ENCODE measurements around the gene CTIF. TPM values are rescaled to one million over a fixed set of nuclear protein-coding genes. Genes with fewer than 3 reads are reported as not detected.
"Not testable (repeated sequence)": the region's sequence is repeated elsewhere in the genome, so short reads cannot be mapped to it uniquely, and the experiment has no call there.

Gene CTIF
- total RNA-seq, 1 experiment from 2014 or later, result 13.6 TPM

DNA sequence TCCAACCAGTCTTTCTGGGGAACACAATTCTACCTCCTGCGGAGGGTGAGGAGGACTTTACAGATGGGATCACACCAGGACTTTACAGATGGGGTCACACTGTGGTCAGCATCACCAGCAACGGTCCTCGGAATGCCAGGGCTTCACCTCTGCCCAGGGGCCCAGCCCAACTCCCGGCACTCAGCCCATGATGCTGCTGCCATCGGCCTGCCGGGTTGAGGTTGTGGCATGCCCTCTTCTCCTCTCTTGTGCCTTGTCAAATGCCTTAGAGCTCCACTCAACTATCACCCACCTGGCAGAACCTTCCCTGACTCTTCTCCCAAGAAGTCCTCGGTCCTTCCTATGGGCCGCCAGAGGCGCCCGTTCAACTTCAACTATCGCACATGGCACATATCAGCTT, 166.7 kb downstream of the CTIF start:
- no peaks in the 10 kb centered on the region for H3K36me3 ChIP-seq
- H3K4me3 ChIP-seq, result no peak overlapping the region
- DNase-seq, result no peak

DNA sequence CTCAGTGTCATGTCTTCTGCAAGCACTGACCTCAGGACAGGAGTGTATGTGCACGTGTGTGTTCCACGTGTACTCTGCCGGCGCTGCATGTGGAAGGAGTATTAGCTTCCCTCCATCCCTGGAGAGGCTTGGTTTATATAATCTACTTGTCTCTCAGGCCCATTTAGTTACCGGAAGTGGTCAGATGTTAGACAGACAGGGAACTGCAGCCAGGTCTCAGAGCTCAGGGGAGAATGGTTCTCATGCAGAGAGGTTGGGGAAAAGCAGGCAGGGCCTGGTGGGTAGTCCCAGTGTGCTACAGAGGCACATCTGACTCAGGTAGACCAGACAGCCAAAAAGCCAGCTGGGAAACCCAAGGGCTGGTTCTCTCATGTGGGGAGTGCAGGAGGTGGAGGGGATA, 167.9 kb downstream of the CTIF start:
- H3K36me3 ChIP-seq, result no peaks in the 10 kb centered on the region
- no peak overlapping the region for H3K4me3 ChIP-seq

More for the DNA sequence above, 166.7 kb downstream of the CTIF start:
- no peaks in the 10 kb centered on the region for H3K27me3 ChIP-seq
- H3K4me1 ChIP-seq, result no peaks in the 10 kb centered on the region
- H3K9me3 ChIP-seq (replicated peaks), result no peaks in the 10 kb centered on the region
- H3K27ac ChIP-seq, result no peak overlapping the region

GRCh38 chr18:48707636-48708296, 168.9 kb downstream of the CTIF start:
- Histone ChIP-seq H3K9me3 (replicated peaks) (no peaks in the 10 kb centered on the region), H3K27me3 (no peaks in the 10 kb centered on the region), H3K4me3 (no peak overlapping the region), H3K4me1 (no peaks in the 10 kb centered on the region), H3K36me3 (no peaks in the 10 kb centered on the region), H3K27ac (no peak overlapping the region)
- no peak for DNase-seq

More for the DNA sequence above, 167.9 kb downstream of the CTIF start:
- Histone ChIP-seq H3K4me1 (no peaks in the 10 kb centered on the region), H3K9me3 (replicated peaks) (no peaks in the 10 kb centered on the region), H3K27ac (no peak overlapping the region), H3K27me3 (no peaks in the 10 kb centered on the region)
- DNase-seq, result no peak

DNA sequence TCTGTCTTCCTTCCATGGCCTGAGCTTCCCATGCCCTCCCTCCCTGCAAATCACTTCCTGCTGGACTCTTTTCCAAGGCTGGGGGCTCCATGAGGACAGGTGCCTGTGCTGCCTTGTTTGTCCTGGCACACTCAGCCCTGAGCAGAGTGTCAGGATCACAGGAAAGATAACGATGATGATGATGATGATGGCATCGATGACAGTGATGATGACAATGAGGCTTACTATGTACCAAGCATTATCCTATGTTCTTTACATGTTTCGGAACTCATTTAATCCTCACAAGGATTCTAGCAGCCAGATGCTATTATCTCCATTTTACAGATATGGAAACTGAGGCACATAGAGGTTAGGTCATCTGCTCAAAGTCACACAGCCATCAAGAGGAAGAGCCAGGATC, 170.0 kb downstream of the CTIF start:
- no peak for DNase-seq
- Histone ChIP-seq H3K4me3 (no peak overlapping the region), H3K9me3 (replicated peaks) (no peaks in the 10 kb centered on the region), H3K27me3 (no peaks in the 10 kb centered on the region), H3K36me3 (no peaks in the 10 kb centered on the region), H3K4me1 (no peaks in the 10 kb centered on the region), H3K27ac (no peak overlapping the region)

GRCh38 chr18:48709371-48710062, 170.7 kb downstream of the CTIF start:
- Histone ChIP-seq H3K27me3 (no peaks in the 10 kb centered on the region), H3K36me3 (no peaks in the 10 kb centered on the region), H3K9me3 (replicated peaks) (no peaks in the 10 kb centered on the region), H3K27ac (no peak overlapping the region), H3K4me3 (no peak overlapping the region), H3K4me1 (no peaks in the 10 kb centered on the region)
- no peak for DNase-seq

DNA sequence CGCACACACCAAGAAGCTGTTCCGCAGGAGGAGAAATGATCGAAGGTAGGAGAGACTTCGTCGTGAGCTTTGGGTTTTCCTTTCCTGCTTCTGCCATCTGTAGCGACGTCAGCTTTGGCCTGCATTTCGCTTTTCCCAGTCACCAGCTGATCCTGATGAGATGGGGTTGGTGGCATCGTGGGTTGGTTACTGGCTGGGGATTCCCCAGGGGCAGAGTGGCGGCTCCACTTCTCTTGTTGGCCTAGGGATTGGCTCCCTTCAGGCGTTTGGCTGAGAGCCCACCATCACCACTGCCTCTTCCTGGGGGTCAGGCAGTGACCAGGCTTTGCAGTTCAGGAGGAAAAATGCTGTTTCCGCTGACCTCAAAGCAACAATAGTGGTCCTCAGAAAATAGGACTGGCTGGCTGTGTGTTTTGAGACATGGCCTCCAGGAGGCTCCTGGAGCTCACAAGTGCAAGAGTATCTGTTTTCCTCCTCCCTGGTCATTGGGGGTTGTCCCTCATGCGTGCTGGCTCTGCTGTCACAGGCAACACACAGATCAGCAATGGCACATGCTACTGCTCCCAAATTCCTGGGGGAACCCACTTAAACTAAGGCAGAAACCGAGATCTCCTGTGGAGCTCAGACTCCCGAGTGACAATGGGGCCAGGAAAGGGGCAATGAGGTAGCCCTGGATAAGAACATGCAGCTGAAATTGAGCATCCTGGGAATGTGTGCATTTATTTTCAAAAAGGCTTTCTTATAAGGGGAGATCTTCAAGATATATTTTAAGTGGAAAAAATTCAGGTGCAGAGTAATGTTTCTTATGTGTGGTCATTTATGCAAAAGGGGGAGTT, 173.0 kb downstream of the CTIF start:
- no peak overlapping the region for H3K27ac ChIP-seq
- no peaks in the 10 kb centered on the region for H3K4me1 ChIP-seq
- H3K27me3 ChIP-seq, result no peaks in the 10 kb centered on the region
- DNase-seq, result peak; percentile 18 to 37
- no peaks in the 10 kb centered on the region for H3K9me3 ChIP-seq (replicated peaks)
- no peaks in the 10 kb centered on the region; the same call in 1 of the 2 replicates for H3K36me3 ChIP-seq
- no peak overlapping the region for H3K4me3 ChIP-seq

DNA sequence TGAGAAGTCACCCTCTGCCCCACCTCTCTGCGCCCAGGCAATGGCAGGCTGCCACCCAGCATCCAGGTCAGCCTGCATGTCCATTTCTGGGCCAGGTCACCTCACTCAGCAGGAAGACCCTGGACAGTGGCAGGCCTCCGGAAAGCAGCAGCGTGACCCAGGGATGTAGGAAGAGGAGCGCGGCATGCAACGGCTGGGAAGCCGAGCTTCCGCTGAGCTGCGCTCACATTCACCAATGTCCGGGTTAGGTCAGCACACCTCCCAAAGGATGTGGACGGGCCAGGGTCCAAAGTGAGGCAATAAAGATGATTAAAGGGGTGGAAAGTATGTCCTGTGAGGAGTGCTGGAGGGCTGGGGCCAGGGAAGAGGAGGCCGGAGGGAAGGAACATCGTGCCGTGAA, 174.5 kb downstream of the CTIF start:
- Histone ChIP-seq H3K36me3 (no peaks in the 10 kb centered on the region; the same call in 1 of the 2 replicates), H3K4me3 (no peak overlapping the region), H3K4me1 (no peaks in the 10 kb centered on the region), H3K27ac (no peak overlapping the region), H3K27me3 (no peaks in the 10 kb centered on the region), H3K9me3 (replicated peaks) (no peaks in the 10 kb centered on the region)
- DNase-seq, result no peak

DNA sequence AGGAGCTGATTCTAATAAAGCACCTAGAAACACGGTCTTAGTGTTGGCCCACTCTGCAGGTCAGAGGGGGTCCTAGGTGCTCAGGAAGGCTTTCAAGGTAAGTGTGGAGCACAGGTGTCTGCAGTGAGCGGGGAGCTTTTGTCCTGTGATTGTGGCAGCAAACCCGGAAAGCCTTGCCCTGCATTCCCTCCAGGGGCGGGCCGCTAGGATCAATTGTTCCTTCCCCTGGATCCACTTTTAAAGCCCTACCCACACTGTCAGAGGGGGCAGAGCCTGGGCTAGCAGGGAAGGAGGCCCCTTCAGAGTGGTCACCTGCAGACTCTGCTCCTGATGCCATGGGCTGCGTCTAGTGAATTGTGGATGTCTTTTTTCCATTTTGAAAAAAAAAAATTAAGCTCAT, 176.0 kb downstream of the CTIF start:
- DNase-seq, result no peak
- Histone ChIP-seq H3K27me3 (no peaks in the 10 kb centered on the region), H3K4me3 (no peak overlapping the region), H3K36me3 (no peaks in the 10 kb centered on the region; the same call in 1 of the 2 replicates), H3K27ac (no peak overlapping the region), H3K9me3 (replicated peaks) (no peaks in the 10 kb centered on the region), H3K4me1 (no peaks in the 10 kb centered on the region)

DNA sequence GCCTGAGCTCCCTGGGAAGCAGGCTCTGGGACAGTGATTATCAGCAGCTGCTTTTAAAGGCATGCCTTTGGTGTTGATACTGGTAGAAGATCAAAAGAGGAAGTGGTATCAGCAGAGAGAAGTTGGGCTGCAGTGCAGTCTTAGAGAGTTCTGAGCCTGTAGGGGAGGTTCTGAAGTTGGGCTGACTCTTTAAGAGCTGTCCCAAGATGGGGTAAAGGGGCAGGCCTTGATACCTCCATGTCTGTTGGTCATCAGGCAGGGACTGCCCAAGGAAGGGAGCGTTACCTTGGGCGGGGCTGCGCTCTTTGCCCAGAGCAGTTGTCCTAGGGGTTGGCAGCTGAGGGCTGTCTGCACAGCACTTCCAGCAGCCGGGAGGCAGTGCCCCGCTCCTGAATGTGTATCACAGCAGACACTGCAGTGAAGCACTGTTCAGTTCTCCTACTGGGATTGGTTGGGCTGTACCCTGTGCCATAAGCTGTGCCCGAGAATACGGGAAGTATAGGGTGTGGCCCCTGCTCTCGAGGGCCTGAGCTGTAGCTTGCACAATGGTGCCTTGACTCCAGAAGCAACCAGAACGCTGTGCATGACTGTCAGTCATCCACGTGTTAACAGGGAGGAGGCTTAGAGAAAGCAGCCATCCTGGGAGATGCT, 177.0 kb downstream of the CTIF start:
- Histone ChIP-seq H3K4me3 (no peak overlapping the region), H3K36me3 (no peaks in the 10 kb centered on the region; the same call in 1 of the 2 replicates), H3K9me3 (replicated peaks) (no peaks in the 10 kb centered on the region), H3K27ac (no peak overlapping the region), H3K27me3 (no peaks in the 10 kb centered on the region), H3K4me1 (no peaks in the 10 kb centered on the region)
- no peak for DNase-seq

DNA sequence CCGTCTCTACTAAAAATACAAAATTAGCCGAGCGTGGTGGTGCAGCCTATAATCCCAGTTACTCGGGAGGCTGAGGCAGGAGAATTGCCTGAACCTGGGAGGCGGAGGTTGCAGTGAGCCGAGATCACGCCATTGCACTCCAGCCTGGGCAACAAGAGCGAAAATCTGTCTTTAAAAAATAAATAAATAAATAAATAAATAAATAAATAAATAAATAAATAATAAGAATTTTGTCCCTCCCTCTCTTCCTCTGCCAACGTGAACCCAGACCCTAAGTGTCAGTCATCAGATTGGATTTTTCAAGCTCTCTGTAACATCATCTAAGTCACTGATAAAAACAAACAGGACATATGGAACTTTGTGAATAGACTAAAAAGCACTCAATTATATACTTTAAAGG, 178.4 kb downstream of the CTIF start:
- not testable (repeated sequence) for H3K4me1 ChIP-seq; H3K36me3 ChIP-seq; DNase-seq; H3K9me3 ChIP-seq (replicated peaks); H3K27ac ChIP-seq; H3K4me3 ChIP-seq; H3K27me3 ChIP-seq

- H3K36me3 ChIP-seq, result no peaks in the 10 kb centered on the region; the same call in 1 of the 2 replicates
- H3K4me1 ChIP-seq, result no peaks in the 10 kb centered on the region
Observed at GRCh38 chr18:48718251-48718959, 179.6 kb downstream of the CTIF start.

DNA sequence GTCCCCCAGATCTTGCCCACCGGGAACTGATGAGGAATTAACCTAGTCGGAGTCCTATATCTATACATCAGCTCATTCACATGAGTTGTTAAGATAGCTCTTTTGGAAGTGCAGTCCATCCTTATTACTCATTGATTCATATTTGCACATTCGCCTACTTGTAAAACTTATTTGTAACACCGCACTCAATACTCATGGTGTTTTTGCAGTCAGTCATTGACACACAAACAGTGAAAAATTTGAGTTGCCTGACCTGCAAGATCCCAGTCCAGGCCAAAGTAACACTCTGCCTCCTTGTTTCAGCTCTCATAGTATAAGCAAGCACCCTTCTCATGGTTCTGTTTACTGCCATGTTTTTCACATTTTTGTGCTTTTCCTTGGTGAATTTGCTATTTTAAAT, 180.6 kb downstream of the CTIF start:
- no peaks in the 10 kb centered on the region; the same call in 1 of the 2 replicates for H3K36me3 ChIP-seq
- no peak overlapping the region for H3K27ac ChIP-seq
- H3K4me3 ChIP-seq, result no peak overlapping the region
- no peaks in the 10 kb centered on the region for H3K27me3 ChIP-seq
- no peaks in the 10 kb centered on the region for H3K4me1 ChIP-seq
- H3K9me3 ChIP-seq (replicated peaks), result no peaks in the 10 kb centered on the region
- DNase-seq, result no peak

More at GRCh38 chr18:48718251-48718959, 179.6 kb downstream of the CTIF start:
- Histone ChIP-seq H3K27ac (no peak overlapping the region), H3K4me3 (no peak overlapping the region), H3K27me3 (no peaks in the 10 kb centered on the region), H3K9me3 (replicated peaks) (no peaks in the 10 kb centered on the region)
- DNase-seq, result no peak

DNA sequence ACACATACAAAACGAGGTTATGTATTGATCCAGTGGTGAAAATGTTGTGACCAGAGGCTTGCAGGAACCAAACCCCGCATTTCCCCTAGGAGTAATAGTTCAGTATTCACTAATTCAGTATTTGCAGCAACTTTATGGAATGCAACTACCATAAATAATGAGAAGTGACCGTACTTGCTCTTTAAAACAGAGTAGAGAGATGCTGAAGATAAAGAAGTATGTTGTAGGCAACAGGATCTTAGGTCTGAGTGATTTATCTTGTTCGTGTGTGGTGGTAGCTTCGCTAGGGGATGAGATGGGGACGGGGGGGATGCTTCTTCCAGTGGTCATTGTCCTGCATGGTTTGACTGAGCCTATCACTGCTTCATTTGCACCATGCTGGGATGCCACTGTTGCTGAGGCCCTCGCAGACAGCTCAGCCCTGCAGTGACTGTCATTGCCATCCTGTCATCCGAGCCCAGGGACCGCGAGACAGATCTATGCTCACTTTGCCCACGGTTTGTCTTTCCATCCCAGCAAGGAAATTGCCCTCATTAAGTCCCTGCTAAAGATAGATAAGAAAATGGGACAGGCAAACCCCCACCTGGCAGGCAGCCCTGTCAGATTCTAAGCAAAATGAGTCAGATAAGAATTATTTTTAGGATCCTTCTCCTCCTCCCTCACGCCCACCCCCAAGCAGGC, 181.3 kb downstream of the CTIF start:
- H3K9me3 ChIP-seq (replicated peaks), result no peaks in the 10 kb centered on the region
- H3K27ac ChIP-seq, result no peak overlapping the region
- no peaks in the 10 kb centered on the region for H3K4me1 ChIP-seq
- no peak overlapping the region for H3K4me3 ChIP-seq
- no peaks in the 10 kb centered on the region for H3K27me3 ChIP-seq
- no peaks in the 10 kb centered on the region; the same call in 1 of the 2 replicates for H3K36me3 ChIP-seq
- DNase-seq, result no peak

- Histone ChIP-seq H3K36me3 (no peaks in the 10 kb centered on the region; the same call in 1 of the 2 replicates), H3K4me1 (no peaks in the 10 kb centered on the region), H3K27ac (no peak overlapping the region), H3K27me3 (no peaks in the 10 kb centered on the region), H3K9me3 (replicated peaks) (no peaks in the 10 kb centered on the region), H3K4me3 (no peak overlapping the region)
- DNase-seq, result no peak
Observed at GRCh38 chr18:48720655-48721025, 181.8 kb downstream of the CTIF start.

Measured in SJCRH30 (cell line).